Prostate gland (tissue), 2 donors: ENCODE measurements around the gene ALG13. TPM values are rescaled to one million over a fixed set of nuclear protein-coding genes. Genes with fewer than 3 reads are reported as not detected.

ENCODE experiments used
- DNase-seq: peaks from one replicate; pipeline ENCODE4 v3.0.0-alpha.2; 2019; ENCODE audit warnings: low spot score
- H3K27ac ChIP-seq, 2 donors: fragments of 200-600 bp; sonication (generic); 2 replicates each; pipeline ENCODE4 v1.5.1; 2017 to 2019
- H3K27me3 ChIP-seq: fragments of 200-600 bp; sonication (generic); replicated peaks from 2 replicates; pipeline ENCODE4 v1.5.1; 2019; ENCODE audit not compliant: insufficient read depth
- H3K36me3 ChIP-seq, 2 donors: fragments of 200-600 bp; sonication (generic); 1 replicate in 1 of 2; 2 replicates in 1 of 2; pipeline versions ENCODE4 v1.5.1 to v1.8.1; 2017 to 2019
- H3K4me1 ChIP-seq: fragments of 200-600 bp; sonication (generic); replicated peaks from 2 replicates; pipeline ENCODE4 v1.5.1; 2019
- H3K4me3 ChIP-seq, 2 donors: fragments of 200-600 bp; sonication (generic); 2 replicates each; pipeline ENCODE4 v1.5.1; 2017 to 2019
- H3K9me3 ChIP-seq: fragments of 200-600 bp; sonication (generic); 2 replicates; pipeline ENCODE4 v1.5.1; 2017
- POLR2A ChIP-seq: fragments of 450-650 bp; IDR thresholded peaks from one replicate; pipeline ENCODE4 v1.6.1; 2016; ENCODE audit warnings: antibody characterized with exemption, mild to moderate bottlenecking
- POLR2AphosphoS5 ChIP-seq: sonication (generic); formaldehyde crosslinking; IDR thresholded peaks from one replicate; pipeline ENCODE4 v1.6.1; 2017; ENCODE audit warnings: antibody characterized with exemption
- WGBS: methylation state at CpG from one replicate; pipeline ENCODE4 v1.1.5; 2018; 5-methylcytosine and 5-hydroxymethylcytosine counted together
- intact Hi-C: fragments of 100-400 bp; cut with DNase I; formaldehyde crosslinking; loops from one replicate; pipeline ENCODE4 v1.14.2; 2022
- total RNA-seq, 2 donors: library from RNA; depleted of rRNA; stranded (reverse); fragments of >200 nt; gene quantifications; one replicate each; pipeline ENCODE4 v1.1.0, GENCODE V29; 2016
- TF ChIP-seq, protein P1 (sequence below), 4 experiments: fragments of 200-600 bp in 2 of 4; fragments of 450-650 bp in 2 of 4; sonication (generic) in 2 of 4; IDR thresholded peaks; 1 replicate in 3 of 4; 2 replicates in 1 of 4; pipeline ENCODE4 v1.5.1; 2016 to 2019; ENCODE audit warnings: antibody characterized with exemption in 4 of 4, mild to moderate bottlenecking in 2 of 4, moderate library complexity in 2 of 4

The ALG13 gene
- total RNA-seq, 2 donors from 2014 or later: 78.6 to 131 TPM

DNA sequence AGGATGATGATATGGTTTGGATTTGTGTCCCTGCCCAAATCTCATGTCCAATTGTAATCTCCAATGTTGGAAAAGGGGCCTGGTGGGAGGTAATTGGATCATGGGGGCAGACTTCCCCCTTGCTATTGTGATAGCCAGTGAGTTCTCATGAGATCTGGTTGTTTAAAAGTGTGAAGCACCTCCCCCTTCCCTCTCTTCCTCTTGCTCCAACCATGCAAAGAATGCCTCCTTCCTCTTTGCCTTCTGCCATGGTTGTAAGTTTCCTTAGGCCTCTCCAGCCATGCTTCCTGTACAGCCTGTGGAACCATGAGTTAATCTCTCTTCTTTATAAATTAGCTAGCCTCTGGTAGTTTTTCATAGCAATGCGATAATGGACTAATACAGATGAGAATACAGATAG, 19.7 kb upstream of the ALG13 start:
- H3K4me1 ChIP-seq: no peaks in the 10 kb centered on the region
- H3K36me3 ChIP-seq: no peaks in the 10 kb centered on the region
- 94% methylated on average over 1 of the region's 1 CpG for WGBS
- no peak for DNase-seq
- TF ChIP-seq POLR2AphosphoS5: no peak
- no peak for TF ChIP-seq POLR2A
- TF ChIP-seq, protein P1, sequence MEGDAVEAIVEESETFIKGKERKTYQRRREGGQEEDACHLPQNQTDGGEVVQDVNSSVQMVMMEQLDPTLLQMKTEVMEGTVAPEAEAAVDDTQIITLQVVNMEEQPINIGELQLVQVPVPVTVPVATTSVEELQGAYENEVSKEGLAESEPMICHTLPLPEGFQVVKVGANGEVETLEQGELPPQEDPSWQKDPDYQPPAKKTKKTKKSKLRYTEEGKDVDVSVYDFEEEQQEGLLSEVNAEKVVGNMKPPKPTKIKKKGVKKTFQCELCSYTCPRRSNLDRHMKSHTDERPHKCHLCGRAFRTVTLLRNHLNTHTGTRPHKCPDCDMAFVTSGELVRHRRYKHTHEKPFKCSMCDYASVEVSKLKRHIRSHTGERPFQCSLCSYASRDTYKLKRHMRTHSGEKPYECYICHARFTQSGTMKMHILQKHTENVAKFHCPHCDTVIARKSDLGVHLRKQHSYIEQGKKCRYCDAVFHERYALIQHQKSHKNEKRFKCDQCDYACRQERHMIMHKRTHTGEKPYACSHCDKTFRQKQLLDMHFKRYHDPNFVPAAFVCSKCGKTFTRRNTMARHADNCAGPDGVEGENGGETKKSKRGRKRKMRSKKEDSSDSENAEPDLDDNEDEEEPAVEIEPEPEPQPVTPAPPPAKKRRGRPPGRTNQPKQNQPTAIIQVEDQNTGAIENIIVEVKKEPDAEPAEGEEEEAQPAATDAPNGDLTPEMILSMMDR (IDR thresholded peaks at IDR 0.05): no peak
- no peak overlapping the region for H3K27ac ChIP-seq
- H3K4me3 ChIP-seq: no peak overlapping the region
- intact Hi-C loops: no loop called here
- no peaks in the 10 kb centered on the region for H3K27me3 ChIP-seq
- no peaks in the 10 kb centered on the region for H3K9me3 ChIP-seq

DNA sequence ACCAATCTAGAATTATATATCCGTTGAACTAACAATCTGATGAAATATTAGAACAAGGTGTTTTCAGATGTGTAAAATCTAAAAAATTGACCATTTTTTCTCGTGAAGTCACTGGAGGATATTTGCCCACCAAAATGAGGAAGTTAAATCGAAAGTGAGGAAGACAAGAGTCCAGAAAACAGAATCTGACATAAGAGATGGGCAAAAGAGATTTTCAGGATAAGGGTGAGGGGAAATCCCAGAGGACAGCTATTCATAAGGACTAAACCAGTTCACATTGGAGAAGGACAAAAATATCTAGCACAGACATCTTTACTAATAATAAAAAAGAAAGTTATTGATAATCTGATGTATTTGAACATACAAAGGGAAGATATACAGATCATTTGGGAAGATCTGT, 18.7 kb upstream of the ALG13 start:
- no peaks in the 10 kb centered on the region for H3K36me3 ChIP-seq
- H3K4me3 ChIP-seq: no peak overlapping the region
- intact Hi-C loops: no loop called here
- H3K4me1 ChIP-seq: no peaks in the 10 kb centered on the region
- no peak for DNase-seq
- 83% methylated on average over 3 of the region's 3 CpGs for WGBS
- H3K27ac ChIP-seq: no peak overlapping the region
- no peaks in the 10 kb centered on the region for H3K27me3 ChIP-seq
- TF ChIP-seq POLR2AphosphoS5: no peak
- no peak for TF ChIP-seq POLR2A
- TF ChIP-seq, protein P1 (IDR thresholded peaks at IDR 0.05): no peak
- H3K9me3 ChIP-seq: no peaks in the 10 kb centered on the region

DNA sequence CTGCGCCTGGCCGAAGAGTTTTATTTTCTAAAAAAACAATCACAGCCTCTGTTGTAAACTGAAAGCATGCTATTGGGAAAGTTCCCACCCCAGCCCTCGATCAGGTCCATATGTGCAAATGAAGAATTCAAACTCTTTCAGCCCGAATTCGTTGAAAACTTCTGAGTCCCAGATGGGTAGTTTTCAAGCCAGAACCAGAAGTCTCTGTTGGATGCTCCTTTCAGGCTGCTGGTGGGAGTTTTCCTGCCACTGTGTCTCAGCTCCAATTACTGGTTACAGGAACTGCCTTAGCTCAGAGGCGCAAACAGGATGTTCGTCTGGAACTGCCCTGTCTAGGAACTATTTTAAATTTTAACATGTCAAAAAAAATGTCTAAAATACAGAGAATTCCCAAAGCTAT, 9.3 kb upstream of the ALG13 start:
- intact Hi-C loops: no loop called here
- Histone ChIP-seq H3K27ac (no peak overlapping the region), H3K4me1 (no peaks in the 10 kb centered on the region), H3K9me3 (no peaks in the 10 kb centered on the region), H3K36me3 (no peaks in the 10 kb centered on the region), H3K4me3 (no peak overlapping the region), H3K27me3 (no peaks in the 10 kb centered on the region)
- TF ChIP-seq POLR2A (no peak), POLR2AphosphoS5 (no peak)
- TF ChIP-seq, protein P1 (IDR thresholded peaks at IDR 0.05): no peak
- WGBS: 72% methylated on average over 7 of the region's 7 CpGs
- DNase-seq: no peak

DNA sequence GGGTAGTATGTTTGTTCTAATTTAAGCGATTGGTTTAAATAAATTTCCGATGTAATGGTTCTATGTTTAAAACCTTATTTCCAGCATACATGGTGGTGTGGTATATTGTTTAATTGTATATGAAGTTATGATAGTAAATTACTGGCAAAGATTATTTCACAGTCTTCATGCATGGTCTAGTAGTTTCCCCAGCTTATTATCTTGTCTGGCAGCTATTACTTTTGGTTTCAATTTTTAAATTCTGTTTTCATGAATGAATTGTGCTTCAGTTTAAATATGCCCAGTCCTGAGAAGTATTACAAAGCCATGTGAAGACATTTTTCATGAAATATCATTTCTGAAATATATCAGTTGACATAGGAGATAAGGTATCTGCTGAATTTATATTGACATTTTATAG, 6.3 kb downstream of the ALG13 start:
- no peaks in the 10 kb centered on the region for H3K4me1 ChIP-seq
- DNase-seq: no peak
- no peaks in the 10 kb centered on the region for H3K9me3 ChIP-seq
- H3K36me3 ChIP-seq: no peaks in the 10 kb centered on the region
- no peak overlapping the region for H3K27ac ChIP-seq
- no peaks in the 10 kb centered on the region for H3K27me3 ChIP-seq
- intact Hi-C loops: no loop called here
- TF ChIP-seq POLR2A (no peak), POLR2AphosphoS5 (no peak)
- TF ChIP-seq, protein P1 (IDR thresholded peaks at IDR 0.05): no peak
- no peak overlapping the region for H3K4me3 ChIP-seq
- WGBS: 90% methylated on average over 2 of the region's 2 CpGs

DNA sequence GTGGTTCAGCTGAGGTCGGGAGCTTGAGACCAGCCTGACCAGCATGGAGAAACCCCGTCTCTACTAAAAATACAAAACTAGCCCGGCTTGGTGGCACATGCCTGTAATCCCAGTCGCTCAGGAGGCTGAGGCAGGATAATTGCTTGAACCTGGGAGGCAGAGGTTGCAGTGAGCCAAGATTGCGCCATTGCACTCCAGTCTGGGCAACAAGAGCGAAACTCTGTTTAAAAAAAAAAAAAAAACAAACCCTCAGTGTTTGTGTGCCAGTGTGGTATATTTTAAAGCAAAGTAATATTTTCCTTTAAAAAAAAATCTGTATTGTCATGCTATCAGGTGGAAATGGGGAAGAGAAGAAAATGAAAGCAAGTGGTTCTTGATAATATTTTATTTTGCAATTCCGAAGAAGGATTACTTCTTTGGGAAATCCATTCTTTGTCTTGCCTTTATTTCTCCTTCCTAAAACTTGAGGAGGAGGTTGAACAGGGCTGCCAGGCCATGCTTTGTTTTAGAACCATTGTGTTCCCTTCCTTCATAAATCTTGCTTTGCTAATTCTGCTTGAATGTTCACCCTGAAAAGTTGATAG, 14.4 kb downstream of the ALG13 start:
- WGBS: 86% methylated on average over 5 of the region's 7 CpGs
- Histone ChIP-seq H3K27me3 (no peaks in the 10 kb centered on the region), H3K9me3 (no peaks in the 10 kb centered on the region), H3K4me3 (no peak overlapping the region), H3K4me1 (no peaks in the 10 kb centered on the region), H3K27ac (no peak overlapping the region), H3K36me3 (no peaks in the 10 kb centered on the region)
- DNase-seq: no peak
- TF ChIP-seq POLR2A: no peak
- TF ChIP-seq, protein P1 (IDR thresholded peaks at IDR 0.05): no peak
- intact Hi-C loops: no loop called here
